ENCODE measurements around the gene RALGAPA2. TPM values are rescaled to one million over a fixed set of nuclear protein-coding genes. Genes with fewer than 3 reads are reported as not detected.

RALGAPA2 gene
- total RNA-seq, 1 donor from 2014 or later = 30.3 TPM

DNA sequence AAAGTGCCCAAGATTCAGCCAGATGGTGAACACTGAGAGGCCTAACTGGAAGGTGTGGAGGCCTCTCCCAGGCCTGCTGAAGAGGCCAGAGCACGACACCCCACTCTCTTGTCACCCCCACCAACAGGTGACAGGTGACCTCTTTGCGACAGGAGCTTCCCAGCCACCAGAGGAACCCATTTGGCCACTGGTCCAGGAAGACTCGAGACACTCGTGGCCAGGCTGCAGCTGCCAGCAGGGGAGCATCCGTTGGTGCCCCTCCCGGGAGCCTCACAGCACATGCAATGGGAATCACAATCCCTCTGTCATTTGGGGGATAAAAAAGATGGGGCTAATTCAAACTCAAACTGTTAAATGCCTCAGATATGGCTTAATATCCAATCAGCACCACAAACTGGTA, 181.2 kb downstream of the RALGAPA2 start:
- peaks cover 4% of the 10 kb centered on the region for H3K27me3 Mint-ChIP-seq (ENCODE audit: unreplicated experiment)
- TF ChIP-seq, protein P1, sequence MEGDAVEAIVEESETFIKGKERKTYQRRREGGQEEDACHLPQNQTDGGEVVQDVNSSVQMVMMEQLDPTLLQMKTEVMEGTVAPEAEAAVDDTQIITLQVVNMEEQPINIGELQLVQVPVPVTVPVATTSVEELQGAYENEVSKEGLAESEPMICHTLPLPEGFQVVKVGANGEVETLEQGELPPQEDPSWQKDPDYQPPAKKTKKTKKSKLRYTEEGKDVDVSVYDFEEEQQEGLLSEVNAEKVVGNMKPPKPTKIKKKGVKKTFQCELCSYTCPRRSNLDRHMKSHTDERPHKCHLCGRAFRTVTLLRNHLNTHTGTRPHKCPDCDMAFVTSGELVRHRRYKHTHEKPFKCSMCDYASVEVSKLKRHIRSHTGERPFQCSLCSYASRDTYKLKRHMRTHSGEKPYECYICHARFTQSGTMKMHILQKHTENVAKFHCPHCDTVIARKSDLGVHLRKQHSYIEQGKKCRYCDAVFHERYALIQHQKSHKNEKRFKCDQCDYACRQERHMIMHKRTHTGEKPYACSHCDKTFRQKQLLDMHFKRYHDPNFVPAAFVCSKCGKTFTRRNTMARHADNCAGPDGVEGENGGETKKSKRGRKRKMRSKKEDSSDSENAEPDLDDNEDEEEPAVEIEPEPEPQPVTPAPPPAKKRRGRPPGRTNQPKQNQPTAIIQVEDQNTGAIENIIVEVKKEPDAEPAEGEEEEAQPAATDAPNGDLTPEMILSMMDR (IDR thresholded peaks at IDR 0.05; ENCODE audit: unreplicated experiment) = no peak
- no peak overlapping the region for H3K4me3 Mint-ChIP-seq (ENCODE audit: unreplicated experiment)
- peaks cover 5% of the 10 kb centered on the region for H3K36me3 Mint-ChIP-seq (ENCODE audit: low read depth, unreplicated experiment)
- H3K27ac Mint-ChIP-seq (ENCODE audit: unreplicated experiment) = no peak overlapping the region
- no peak for DNase-seq (ENCODE audit: low spot score)
- H3K9me3 Mint-ChIP-seq (ENCODE audit: unreplicated experiment) = no peaks in the 10 kb centered on the region
- peaks cover 2% of the 10 kb centered on the region for H3K4me1 Mint-ChIP-seq (ENCODE audit: unreplicated experiment)

DNA sequence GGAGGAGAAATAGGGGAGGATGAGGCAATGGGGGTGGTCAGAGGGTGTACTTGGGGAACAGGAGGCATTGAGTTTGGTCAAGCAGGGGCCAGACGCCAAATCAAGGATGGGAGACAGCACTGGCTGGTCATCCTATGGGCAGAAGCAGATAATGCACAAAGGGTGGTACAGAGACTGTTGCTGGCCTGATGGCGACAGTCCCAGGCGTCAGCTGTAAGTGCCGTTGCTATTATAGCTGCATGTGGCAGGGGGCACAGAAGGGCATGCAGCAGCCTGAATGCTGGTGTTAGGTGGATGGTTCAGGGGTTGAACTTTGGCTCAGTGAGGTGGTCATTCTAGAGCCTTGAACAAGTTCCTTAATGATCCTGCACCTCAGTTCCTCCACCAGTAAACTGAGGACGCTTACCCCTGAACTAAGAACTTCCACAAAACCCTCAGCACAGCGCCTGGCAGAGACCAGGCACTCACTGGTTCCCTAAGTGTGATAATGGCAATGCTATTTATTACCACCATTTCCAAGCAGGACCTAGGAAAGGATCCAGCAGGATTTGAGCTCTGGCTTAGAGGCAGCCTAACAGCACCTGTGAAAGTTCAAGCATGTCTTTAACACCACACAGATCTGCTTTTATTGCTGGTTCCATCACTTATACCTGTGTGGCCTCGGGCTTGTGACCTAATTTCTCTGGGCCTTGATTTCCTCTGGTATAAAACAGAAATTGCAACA, 181.9 kb downstream of the RALGAPA2 start:
- no peak overlapping the region for H3K27ac Mint-ChIP-seq (ENCODE audit: unreplicated experiment)
- peaks cover 2% of the 10 kb centered on the region for H3K4me1 Mint-ChIP-seq (ENCODE audit: unreplicated experiment)
- H3K4me3 Mint-ChIP-seq (ENCODE audit: unreplicated experiment) = no peak overlapping the region
- peaks cover 4% of the 10 kb centered on the region for H3K27me3 Mint-ChIP-seq (ENCODE audit: unreplicated experiment)
- H3K36me3 Mint-ChIP-seq (ENCODE audit: low read depth, unreplicated experiment) = peaks cover 5% of the 10 kb centered on the region
- H3K9me3 Mint-ChIP-seq (ENCODE audit: unreplicated experiment) = no peaks in the 10 kb centered on the region
- TF ChIP-seq, protein P1 (IDR thresholded peaks at IDR 0.05; ENCODE audit: unreplicated experiment) = no peak
- DNase-seq (ENCODE audit: low spot score) = no peak

DNA sequence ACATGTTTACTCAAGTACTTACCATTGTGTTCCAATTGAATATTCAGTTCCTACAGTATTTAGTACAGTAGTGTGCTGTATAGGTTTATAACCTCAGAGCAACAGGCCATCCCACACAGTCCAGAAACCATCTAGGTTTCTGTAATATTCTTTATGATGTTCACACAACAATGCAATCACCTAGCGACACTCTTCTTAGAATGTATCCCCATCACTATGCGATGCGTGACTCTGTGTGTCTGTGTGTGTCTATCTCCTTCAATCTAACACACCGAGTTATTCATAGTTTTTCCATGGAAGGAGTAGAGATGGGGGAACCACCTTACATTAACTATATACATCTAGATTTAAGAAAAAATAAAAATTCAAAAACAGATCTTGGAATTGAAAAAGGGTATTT, 182.8 kb downstream of the RALGAPA2 start:
- no peak for DNase-seq (ENCODE audit: low spot score)
- H3K27ac Mint-ChIP-seq (ENCODE audit: unreplicated experiment) = no peak overlapping the region
- TF ChIP-seq, protein P1 (IDR thresholded peaks at IDR 0.05; ENCODE audit: unreplicated experiment) = no peak
- no peak overlapping the region for H3K4me3 Mint-ChIP-seq (ENCODE audit: unreplicated experiment)
- peaks cover 4% of the 10 kb centered on the region for H3K27me3 Mint-ChIP-seq (ENCODE audit: unreplicated experiment)
- H3K4me1 Mint-ChIP-seq (ENCODE audit: unreplicated experiment) = peaks cover 2% of the 10 kb centered on the region
- H3K9me3 Mint-ChIP-seq (ENCODE audit: unreplicated experiment) = no peaks in the 10 kb centered on the region
- peaks cover 5% of the 10 kb centered on the region for H3K36me3 Mint-ChIP-seq (ENCODE audit: low read depth, unreplicated experiment)

DNA sequence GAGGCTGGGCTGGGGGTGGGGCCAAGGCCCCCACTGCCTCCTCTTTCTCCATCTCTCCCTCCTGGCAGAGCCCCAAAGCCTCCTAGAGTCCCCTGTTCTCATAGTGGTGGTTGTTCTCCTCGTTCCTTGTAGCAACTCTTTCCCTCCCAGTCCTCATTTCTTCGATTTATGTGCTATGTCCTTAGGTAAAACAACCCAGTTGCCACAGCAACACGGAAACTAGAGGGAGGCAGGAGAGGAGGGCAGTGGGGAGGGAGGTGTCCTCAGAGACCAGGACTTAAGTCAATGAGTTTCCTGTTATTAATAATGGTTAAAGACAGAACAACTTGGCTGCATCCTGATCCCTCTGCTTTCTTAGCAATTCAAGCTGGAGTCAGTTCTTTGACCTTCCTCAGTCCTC, 183.6 kb downstream of the RALGAPA2 start:
- Mint-ChIP-seq H3K4me1 (ENCODE audit: unreplicated experiment) (peaks cover 2% of the 10 kb centered on the region), H3K27me3 (ENCODE audit: unreplicated experiment) (peaks cover 4% of the 10 kb centered on the region), H3K27ac (ENCODE audit: unreplicated experiment) (no peak overlapping the region), H3K4me3 (ENCODE audit: unreplicated experiment) (no peak overlapping the region), H3K9me3 (ENCODE audit: unreplicated experiment) (no peaks in the 10 kb centered on the region), H3K36me3 (ENCODE audit: low read depth, unreplicated experiment) (peaks cover 5% of the 10 kb centered on the region)
- TF ChIP-seq, protein P1 (IDR thresholded peaks at IDR 0.05; ENCODE audit: unreplicated experiment) = no peak
- no peak for DNase-seq (ENCODE audit: low spot score)

DNA sequence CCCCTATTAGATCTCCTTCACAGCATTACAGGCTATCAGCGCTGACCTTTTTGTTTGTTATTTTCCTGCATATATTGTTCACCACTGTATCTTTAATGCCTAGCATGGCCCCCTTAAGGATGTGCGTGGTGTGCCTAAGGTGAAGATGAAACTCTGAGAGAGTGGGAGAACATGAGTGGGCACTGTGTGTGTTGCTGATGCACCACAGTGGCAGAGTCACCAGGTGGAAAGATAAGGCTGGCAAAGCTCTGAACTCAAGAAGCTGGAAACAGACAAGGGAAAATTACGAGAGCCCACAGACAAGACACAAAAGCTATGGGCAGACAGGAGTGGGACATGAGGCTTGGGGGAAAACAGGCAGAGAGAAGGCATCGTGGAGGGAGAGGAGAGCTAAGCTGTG, 184.8 kb downstream of the RALGAPA2 start:
- Mint-ChIP-seq H3K4me1 (ENCODE audit: unreplicated experiment) (peaks cover 2% of the 10 kb centered on the region), H3K27ac (ENCODE audit: unreplicated experiment) (no peak overlapping the region), H3K4me3 (ENCODE audit: unreplicated experiment) (no peak overlapping the region), H3K9me3 (ENCODE audit: unreplicated experiment) (no peaks in the 10 kb centered on the region), H3K27me3 (ENCODE audit: unreplicated experiment) (peaks cover 4% of the 10 kb centered on the region), H3K36me3 (ENCODE audit: low read depth, unreplicated experiment) (peaks cover 5% of the 10 kb centered on the region)
- TF ChIP-seq, protein P1 (IDR thresholded peaks at IDR 0.05; ENCODE audit: unreplicated experiment) = no peak
- no peak for DNase-seq (ENCODE audit: low spot score)
